GM13976 (cell line): ENCODE measurements around the gene THBS4.

Source experiments
- DNase-seq: peaks from one replicate; pipeline ENCODE4 v3.0.0; 2012; ENCODE audit warnings: low spot score
- in situ Hi-C: fragments of 300-500 bp; cut with MboI; formaldehyde crosslinking; loops from one replicate; pipeline ENCODE4 v1.12.0; 2022; ENCODE audit warnings: low sequenced_read_pairs, mixed read lengths, inconsistent platforms; ENCODE audit not compliant: unreplicated experiment
- TF ChIP-seq, protein P1 (sequence below): IDR thresholded peaks from 2 replicates; pipeline ENCODE4 v1.5.1; 2012; ENCODE audit warnings: borderline replicate concordance, mild to moderate bottlenecking; ENCODE audit not compliant: insufficient read depth; ENCODE audit errors: extremely low read depth, missing control alignments, control extremely low read depth

Gene THBS4

DNA sequence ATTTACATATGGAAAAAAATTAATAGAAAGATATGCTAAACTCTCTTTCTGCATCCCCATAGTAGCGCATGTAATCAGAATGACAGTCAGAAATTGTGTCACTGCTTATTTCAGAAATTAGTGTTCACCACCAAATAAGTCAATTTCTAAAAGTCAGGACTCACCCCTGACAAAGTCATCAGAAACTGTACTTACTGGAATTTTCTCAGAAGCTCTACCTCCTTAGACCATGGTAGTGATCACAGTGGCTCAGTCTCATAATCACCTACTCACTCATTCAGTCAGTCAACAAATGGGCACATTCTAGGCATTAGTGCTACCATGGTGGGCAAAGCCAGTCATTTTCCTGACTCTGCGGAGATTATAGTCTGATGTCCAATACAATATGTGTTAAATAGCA, 22.0 kb downstream of the THBS4 start:
- DNase-seq, result no peak
- TF ChIP-seq, protein P1, sequence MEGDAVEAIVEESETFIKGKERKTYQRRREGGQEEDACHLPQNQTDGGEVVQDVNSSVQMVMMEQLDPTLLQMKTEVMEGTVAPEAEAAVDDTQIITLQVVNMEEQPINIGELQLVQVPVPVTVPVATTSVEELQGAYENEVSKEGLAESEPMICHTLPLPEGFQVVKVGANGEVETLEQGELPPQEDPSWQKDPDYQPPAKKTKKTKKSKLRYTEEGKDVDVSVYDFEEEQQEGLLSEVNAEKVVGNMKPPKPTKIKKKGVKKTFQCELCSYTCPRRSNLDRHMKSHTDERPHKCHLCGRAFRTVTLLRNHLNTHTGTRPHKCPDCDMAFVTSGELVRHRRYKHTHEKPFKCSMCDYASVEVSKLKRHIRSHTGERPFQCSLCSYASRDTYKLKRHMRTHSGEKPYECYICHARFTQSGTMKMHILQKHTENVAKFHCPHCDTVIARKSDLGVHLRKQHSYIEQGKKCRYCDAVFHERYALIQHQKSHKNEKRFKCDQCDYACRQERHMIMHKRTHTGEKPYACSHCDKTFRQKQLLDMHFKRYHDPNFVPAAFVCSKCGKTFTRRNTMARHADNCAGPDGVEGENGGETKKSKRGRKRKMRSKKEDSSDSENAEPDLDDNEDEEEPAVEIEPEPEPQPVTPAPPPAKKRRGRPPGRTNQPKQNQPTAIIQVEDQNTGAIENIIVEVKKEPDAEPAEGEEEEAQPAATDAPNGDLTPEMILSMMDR, result no peak
- in situ Hi-C loops, result no loop called here

DNA sequence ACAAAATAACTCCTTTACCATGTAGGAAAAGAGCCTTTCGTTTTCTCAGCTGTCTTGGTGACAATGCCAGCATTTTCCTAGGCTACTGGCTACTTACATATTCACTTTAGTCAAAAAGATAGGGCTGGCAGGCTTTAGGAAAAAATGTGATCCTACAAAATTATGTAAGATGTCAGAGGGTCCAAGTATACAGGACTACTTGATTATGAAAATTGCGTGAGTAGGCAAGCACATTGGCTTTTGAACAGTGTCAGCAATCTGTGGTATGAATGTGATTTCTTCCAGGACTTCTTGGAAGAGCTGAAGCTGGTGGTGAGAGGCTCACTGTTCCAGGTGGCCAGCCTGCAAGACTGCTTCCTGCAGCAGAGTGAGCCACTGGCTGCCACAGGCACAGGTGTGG, 22.8 kb downstream of the THBS4 start:
- no peak for DNase-seq
- in situ Hi-C loops, result no loop called here
- TF ChIP-seq, protein P1, result no peak

DNA sequence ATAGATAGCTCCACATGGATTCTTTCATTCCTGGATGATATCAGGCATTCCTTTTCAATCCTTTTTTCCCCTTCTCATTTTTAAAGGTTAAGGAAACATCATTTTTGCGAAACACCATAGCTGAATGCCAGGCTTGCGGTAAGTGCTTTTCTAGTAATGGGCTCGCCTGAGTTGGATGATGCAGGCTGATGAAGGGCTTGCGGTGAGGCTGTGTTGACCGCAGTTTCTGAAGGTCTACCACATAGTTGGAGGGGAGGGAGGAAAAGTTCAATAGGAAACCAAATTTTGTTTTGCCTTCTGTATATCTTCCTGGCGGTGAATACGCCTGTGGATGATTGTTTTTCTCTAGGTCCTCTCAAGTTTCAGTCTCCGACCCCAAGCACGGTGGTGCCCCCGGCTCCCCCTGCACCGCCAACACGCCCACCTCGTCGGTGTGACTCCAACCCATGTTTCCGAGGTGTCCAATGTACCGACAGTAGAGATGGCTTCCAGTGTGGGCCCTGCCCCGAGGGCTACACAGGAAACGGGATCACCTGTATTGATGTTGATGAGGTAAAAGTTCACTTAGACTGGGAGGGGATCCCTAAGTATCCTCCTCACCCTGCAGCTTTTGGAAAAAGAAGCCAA, 24.3 kb downstream of the THBS4 start:
- no peak for DNase-seq
- TF ChIP-seq, protein P1, result no peak
- in situ Hi-C loops, result no loop called here

DNA sequence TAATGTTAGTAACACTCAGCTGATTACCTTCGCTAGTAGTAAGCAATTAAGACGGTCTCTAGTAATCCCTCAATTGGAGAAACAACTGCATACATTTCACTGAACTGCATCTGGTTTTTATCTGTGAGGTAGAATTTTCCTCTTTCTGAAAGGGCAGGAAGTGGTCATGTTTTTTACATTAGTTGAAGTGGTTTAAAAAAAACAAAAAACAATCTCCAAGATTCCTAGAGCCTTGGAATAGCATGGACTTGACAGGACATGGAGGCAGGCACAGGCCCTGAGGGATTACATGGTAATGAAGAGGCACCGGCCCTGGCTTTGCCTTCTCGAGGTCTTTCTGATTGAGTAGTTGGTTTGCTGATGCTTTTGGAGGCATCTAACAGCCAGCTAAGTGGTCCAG, 25.8 kb downstream of the THBS4 start:
- in situ Hi-C loops, result no loop called here
- no peak for DNase-seq
- TF ChIP-seq, protein P1, result no peak

DNA sequence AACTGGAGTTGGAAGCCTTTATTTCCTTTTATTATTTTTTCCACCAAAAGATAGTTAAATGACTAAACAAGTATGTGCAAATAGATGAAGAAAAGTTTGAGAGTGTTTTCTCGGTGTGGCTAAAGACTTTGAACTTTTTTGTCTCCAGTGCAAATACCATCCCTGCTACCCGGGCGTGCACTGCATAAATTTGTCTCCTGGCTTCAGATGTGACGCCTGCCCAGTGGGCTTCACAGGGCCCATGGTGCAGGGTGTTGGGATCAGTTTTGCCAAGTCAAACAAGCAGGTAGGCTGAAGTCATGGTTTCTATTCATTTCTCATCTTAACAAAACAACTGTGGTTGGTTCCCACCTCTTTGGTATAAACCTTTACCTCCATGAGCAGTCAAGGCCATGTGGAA, 26.4 kb downstream of the THBS4 start:
- DNase-seq, result no peak
- in situ Hi-C loops, result no loop called here
- TF ChIP-seq, protein P1, result no peak

DNA sequence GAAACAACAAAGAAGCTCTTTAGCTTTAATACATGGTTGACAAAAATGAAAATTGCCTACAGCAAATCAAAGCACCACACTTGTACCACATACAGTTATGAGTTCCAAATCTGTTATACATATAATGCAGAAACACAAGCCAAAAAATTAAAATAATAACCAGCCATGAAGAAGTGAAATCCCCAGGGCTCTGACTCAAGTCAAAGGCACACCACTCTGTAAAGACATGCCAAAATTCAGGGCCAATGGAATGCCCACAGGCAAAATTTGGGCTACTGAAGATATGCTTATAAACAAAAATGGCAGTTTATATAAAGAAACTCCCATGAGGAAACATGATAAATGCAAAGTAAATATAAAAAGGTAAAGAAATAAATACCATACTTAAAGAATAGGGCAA, 29.0 kb downstream of the THBS4 start:
- no peak for DNase-seq
- TF ChIP-seq, protein P1, result no peak
- in situ Hi-C loops, result no loop called here
